Colonic mucosa (tissue), 4 donors: Measurements from ENCODE around the gene GATAD2B. TPM values are rescaled to one million over a fixed set of nuclear protein-coding genes. Genes with fewer than 3 reads are reported as not detected.
A peak's percentile ranks its signal among the peaks of the same experiment; 100 is the strongest.

Experiments
- DNase-seq: peaks from one replicate; pipeline ENCODE4 v3.0.0-alpha.2; 2020
- H3K27ac ChIP-seq: fragments of 200-600 bp; one replicate; pipeline ENCODE4 v1.8.0; 2021
- H3K27me3 ChIP-seq: fragments of 200-600 bp; one replicate; pipeline ENCODE4 v1.8.0; 2021
- H3K36me3 ChIP-seq: fragments of 200-600 bp; one replicate; pipeline ENCODE4 v1.8.0; 2021
- H3K4me1 ChIP-seq: fragments of 200-600 bp; one replicate; pipeline ENCODE4 v1.8.0; 2021; ENCODE audit warnings: mild to moderate bottlenecking
- H3K4me3 ChIP-seq: fragments of 200-600 bp; one replicate; pipeline ENCODE4 v1.8.0; 2021
- H3K9ac ChIP-seq, 2 donors: one replicate each; pipeline ENCODE4 v1.7.0; 2013; ENCODE audit warnings: control low read depth in 2 of 2, low read depth in 2 of 2, low read length in 2 of 2
- H3K9me3 ChIP-seq: fragments of 200-600 bp; one replicate; pipeline ENCODE4 v1.8.0; 2021
- CTCF ChIP-seq: fragments of 200-600 bp; IDR thresholded peaks from one replicate; pipeline ENCODE4 v1.8.0; 2022; ENCODE audit warnings: antibody characterized with exemption, mild to moderate bottlenecking
- intact Hi-C: fragments of 100-400 bp; cut with DNase I; formaldehyde crosslinking; loops from one replicate; pipeline ENCODE4 v1.14.1; 2022
- total RNA-seq, 2 donors: library from RNA; stranded (reverse); fragmentation: NEBNext Ultra II Directional in 1 of 2; extraction: Animal tissue kit (Norgen Biotek cat#: 25700) in 1 of 2; gene quantifications; one replicate each; pipeline ENCODE4 v1.2.1, GENCODE V29; 2021
- donor health status: healthy.
- donor health status: DM: no; HTN: no; CAD: no.
- donor health status: DM: no; HTN: no; CAD: no.

Gene GATAD2B
- total RNA-seq, 2 donors from 2014 or later, result 32.5 to 36.5 TPM

GRCh38 chr1:153833171-153833570 is 89.6 kb downstream of the GATAD2B start:
- H3K9ac ChIP-seq, result peak overlapping the region in 1 of 2 donors; percentile 5
- intact Hi-C loops, result no loop called here
- no peak for TF ChIP-seq CTCF
- no peaks in the 10 kb centered on the region for H3K27me3 ChIP-seq
- no peak overlapping the region for H3K4me3 ChIP-seq
- H3K9me3 ChIP-seq, result no peaks in the 10 kb centered on the region
- no peak for DNase-seq
- H3K4me1 ChIP-seq, result no peaks in the 10 kb centered on the region
- H3K36me3 ChIP-seq, result no peaks in the 10 kb centered on the region
- no peak overlapping the region for H3K27ac ChIP-seq

GRCh38 chr1:153832293-153832692 is 90.5 kb downstream of the GATAD2B start:
- Histone ChIP-seq H3K4me1 (no peaks in the 10 kb centered on the region), H3K36me3 (peaks cover 3% of the 10 kb centered on the region), H3K4me3 (no peak overlapping the region), H3K27ac (no peak overlapping the region), H3K27me3 (no peaks in the 10 kb centered on the region), H3K9me3 (no peaks in the 10 kb centered on the region), H3K9ac (no peak overlapping the region)
- TF ChIP-seq CTCF, result no peak
- DNase-seq, result no peak
- intact Hi-C loops, result no loop called here

- Histone ChIP-seq H3K9ac (no peak overlapping the region), H3K36me3 (peaks cover 3% of the 10 kb centered on the region), H3K4me3 (no peak overlapping the region), H3K9me3 (no peaks in the 10 kb centered on the region), H3K4me1 (no peaks in the 10 kb centered on the region), H3K27ac (no peak overlapping the region), H3K27me3 (no peaks in the 10 kb centered on the region)
- no peak for TF ChIP-seq CTCF
- intact Hi-C loops, result no loop called here
- DNase-seq, result no peak
Observed at GRCh38 chr1:153831026-153831425, 91.7 kb downstream of the GATAD2B start.

- Histone ChIP-seq H3K9ac (no peak overlapping the region), H3K27me3 (no peaks in the 10 kb centered on the region), H3K27ac (no peak overlapping the region), H3K4me3 (no peak overlapping the region), H3K4me1 (no peaks in the 10 kb centered on the region), H3K9me3 (no peaks in the 10 kb centered on the region), H3K36me3 (peaks cover 3% of the 10 kb centered on the region)
- DNase-seq, result no peak
- intact Hi-C loops, result no loop called here
- TF ChIP-seq CTCF, result no peak
Observed at GRCh38 chr1:153827168-153827964, 95.4 kb downstream of the GATAD2B start.

- Histone ChIP-seq H3K9me3 (no peaks in the 10 kb centered on the region), H3K36me3 (peaks cover 29% of the 10 kb centered on the region), H3K4me1 (no peaks in the 10 kb centered on the region), H3K4me3 (no peak overlapping the region), H3K9ac (no peak overlapping the region), H3K27ac (no peak overlapping the region), H3K27me3 (no peaks in the 10 kb centered on the region)
- intact Hi-C loops, result no loop called here
- DNase-seq, result no peak
- no peak for TF ChIP-seq CTCF
Observed at GRCh38 chr1:153818876-153819275, 103.9 kb downstream of the GATAD2B start.
